H4 (cell line): Measurements from ENCODE around the gene MROH9. TPM values are rescaled to one million over a fixed set of nuclear protein-coding genes. Genes with fewer than 3 reads are reported as not detected.
"Not testable (repeated sequence)": the region's sequence is repeated elsewhere in the genome, so short reads cannot be mapped to it uniquely, and the experiment has no call there.

ENCODE experiments used
- DNase-seq: peaks from one replicate; pipeline ENCODE4 v3.0.0-alpha.2; 2015; ENCODE audit warnings: low spot score
- total RNA-seq: library from RNA; depleted of rRNA; stranded (reverse); fragments of >200 nt; shearing (Covaris generic); gene quantifications from 2 replicates; pipeline ENCODE4 v1.2.3, GENCODE V29; 2014; rRNA removed

MROH9 gene
- not detected in 2 replicates for total RNA-seq

GRCh38 chr1:170935231-170935630 lies at the start of gene MROH9:
Gene MROH9, plus strand, starts transcription at chr1:170935534. Its CDS starts 10,023 bp downstream, at chr1:170945557.
- no peak for DNase-seq

GRCh38 chr1:170885551-170885950 lies 49.8 kb upstream of the MROH9 start:
- DNase-seq, result no peak

GRCh38 chr1:170886460-170886859 lies 48.9 kb upstream of the MROH9 start:
- DNase-seq, result no peak

GRCh38 chr1:170887726-170888125 lies 47.6 kb upstream of the MROH9 start:
- no peak for DNase-seq

- DNase-seq, result no peak
Observed at GRCh38 chr1:170891872-170892271, 43.5 kb upstream of the MROH9 start.

GRCh38 chr1:170893655-170894297 lies 41.6 kb upstream of the MROH9 start:
- no peak for DNase-seq

- DNase-seq, result no peak
Observed at GRCh38 chr1:170903961-170904360, 31.4 kb upstream of the MROH9 start.

GRCh38 chr1:170908942-170909341 lies 26.4 kb upstream of the MROH9 start:
- no peak for DNase-seq

- DNase-seq, result no peak
Observed at GRCh38 chr1:170910273-170910672, 25.1 kb upstream of the MROH9 start.

GRCh38 chr1:170917373-170917772 lies 18.0 kb upstream of the MROH9 start:
- DNase-seq, result no peak

GRCh38 chr1:170924656-170925055 lies 10.7 kb upstream of the MROH9 start:
- not testable (repeated sequence) for DNase-seq

GRCh38 chr1:170927955-170928840 lies 7.1 kb upstream of the MROH9 start:
- peak; percentile 7 for DNase-seq

GRCh38 chr1:170929412-170929834 lies 5.9 kb upstream of the MROH9 start:
- no peak for DNase-seq

GRCh38 chr1:170929835-170930554 lies 5.3 kb upstream of the MROH9 start:
- peak; percentile 57 for DNase-seq

- DNase-seq, result no peak
Observed at GRCh38 chr1:170931650-170932049, 3.7 kb upstream of the MROH9 start.

- no peak for DNase-seq
Observed at GRCh38 chr1:170932236-170932635, 3.1 kb upstream of the MROH9 start.

- DNase-seq, result no peak
Observed at GRCh38 chr1:170938281-170938680, 2.9 kb downstream of the MROH9 start.

- DNase-seq, result no peak
Observed at GRCh38 chr1:170939476-170939875, 4.1 kb downstream of the MROH9 start.

GRCh38 chr1:170951744-170952143 lies 16.4 kb downstream of the MROH9 start:
- DNase-seq, result not testable (repeated sequence)

GRCh38 chr1:170959385-170959784 lies 24.1 kb downstream of the MROH9 start:
- no peak for DNase-seq

- no peak for DNase-seq
Observed at GRCh38 chr1:170964506-170964905, 29.2 kb downstream of the MROH9 start.
